SKM-1 treated with dmso at 0.1 percent for 144 hours (cell line): ENCODE data around the gene NR3C1.

Source experiments
- DNase-seq: peaks from one replicate; lab custom pipeline; 2025; ENCODE audit not compliant: unreplicated experiment; lab: John Stamatoyannopoulos, UW

Gene NR3C1

GRCh38 chr5:143426437-143426991 is 23.0 kb upstream of the NR3C1 start:
- no peak for DNase-seq

- no peak for DNase-seq
Measured at GRCh38 chr5:143425835-143426234, 22.3 kb upstream of the NR3C1 start.

GRCh38 chr5:143418140-143418866 is 14.8 kb upstream of the NR3C1 start:
- no peak for DNase-seq

GRCh38 chr5:143417503-143418139 is 14.1 kb upstream of the NR3C1 start:
- no peak for DNase-seq

GRCh38 chr5:143416411-143416810 is 12.9 kb upstream of the NR3C1 start:
- DNase-seq, result no peak

- no peak for DNase-seq
Measured at GRCh38 chr5:143413958-143414669, 10.6 kb upstream of the NR3C1 start.

GRCh38 chr5:143412661-143413342 is 9.3 kb upstream of the NR3C1 start:
- DNase-seq, result no peak

- no peak for DNase-seq
Measured at GRCh38 chr5:143409926-143410325, 6.4 kb upstream of the NR3C1 start.

GRCh38 chr5:143406408-143406807 is 2.9 kb upstream of the NR3C1 start:
- no peak for DNase-seq

GRCh38 chr5:143405849-143406098 is 2.3 kb upstream of the NR3C1 start:
- DNase-seq, result no peak

GRCh38 chr5:143405063-143405848 is 1.8 kb upstream of the NR3C1 start:
- DNase-seq, result peak; percentile 53

- DNase-seq, result peak; percentile 76
Measured at GRCh38 chr5:143404416-143405062, 1.1 kb upstream of the NR3C1 start.

- no peak for DNase-seq
Measured at GRCh38 chr5:143403334-143403592, 223 bp downstream of the NR3C1 start.

- DNase-seq, result peak; percentile 65
Measured at GRCh38 chr5:143402553-143403333, 743 bp downstream of the NR3C1 start.

GRCh38 chr5:143402017-143402552 is 1.4 kb downstream of the NR3C1 start:
- DNase-seq, result no peak

GRCh38 chr5:143401227-143402016 is 2.1 kb downstream of the NR3C1 start:
- DNase-seq, result no peak

GRCh38 chr5:143400541-143401226 is 2.8 kb downstream of the NR3C1 start:
- DNase-seq, result no peak
